NCI-H510A treated with DMSO at 0.1 percent for 48 hours (cell line): ENCODE measurements around the gene TRERF1.

Source experiments
- DNase-seq: peaks from one replicate; lab custom pipeline; 2025; lab: John Stamatoyannopoulos, UW

TRERF1 gene

DNA sequence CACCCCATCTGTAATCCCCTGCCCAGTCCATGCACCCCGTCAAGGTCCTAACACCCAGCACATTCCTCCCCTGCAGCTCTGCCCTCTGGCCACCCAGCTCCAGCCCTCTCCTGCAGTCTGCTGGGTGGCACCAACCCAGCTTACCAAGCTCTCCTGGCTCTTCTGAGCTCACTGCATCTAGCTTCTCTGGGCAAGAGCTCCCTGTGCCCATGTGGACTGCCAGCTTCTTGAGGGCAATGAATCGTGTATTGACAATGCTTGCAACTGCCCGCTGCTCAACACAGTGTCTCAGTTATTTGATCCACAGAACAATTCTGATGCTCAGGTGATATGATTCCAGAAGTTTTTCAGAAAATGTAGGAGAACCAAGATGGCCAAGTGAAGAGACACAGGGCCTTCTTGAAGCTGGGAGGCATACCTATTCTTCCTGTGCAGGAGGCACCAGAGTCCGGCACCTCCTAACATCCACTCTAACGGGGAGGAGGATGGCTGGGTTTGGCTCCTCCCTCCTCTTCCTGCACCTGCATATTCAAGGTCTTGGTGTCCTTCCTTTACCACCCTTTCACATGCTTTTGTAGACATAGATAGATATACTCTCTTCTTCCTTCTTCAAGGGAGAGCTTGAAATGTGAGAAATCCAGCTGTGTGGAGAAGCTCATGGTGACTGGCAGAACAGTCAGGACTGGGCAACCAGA, 85.6 kb downstream of the TRERF1 start:
- peak; percentile 3 for DNase-seq

DNA sequence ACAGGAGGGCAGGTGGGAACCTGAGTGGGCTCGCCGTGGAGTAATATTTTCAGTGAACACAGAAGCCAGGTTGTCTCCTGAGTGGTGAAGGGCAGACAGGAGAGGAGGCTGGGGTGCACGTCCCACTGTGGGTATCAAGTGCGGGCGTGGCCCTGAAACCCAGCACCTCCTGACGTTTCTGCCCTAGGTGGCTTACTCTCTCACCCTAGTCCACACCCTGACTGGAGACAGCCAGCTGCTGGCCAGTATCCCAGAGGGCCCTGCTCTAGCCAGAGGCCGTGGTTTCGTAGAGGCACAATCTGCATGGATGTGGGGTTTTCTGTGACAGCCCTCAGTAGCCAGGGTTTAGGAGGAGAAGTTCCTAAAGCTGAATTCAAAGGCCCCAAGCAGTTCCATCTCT, 86.7 kb downstream of the TRERF1 start:
- no peak for DNase-seq

- no peak for DNase-seq
These were observed 87.5 kb downstream of the TRERF1 start for GRCh38 chr6:42363926-42364849.

DNA sequence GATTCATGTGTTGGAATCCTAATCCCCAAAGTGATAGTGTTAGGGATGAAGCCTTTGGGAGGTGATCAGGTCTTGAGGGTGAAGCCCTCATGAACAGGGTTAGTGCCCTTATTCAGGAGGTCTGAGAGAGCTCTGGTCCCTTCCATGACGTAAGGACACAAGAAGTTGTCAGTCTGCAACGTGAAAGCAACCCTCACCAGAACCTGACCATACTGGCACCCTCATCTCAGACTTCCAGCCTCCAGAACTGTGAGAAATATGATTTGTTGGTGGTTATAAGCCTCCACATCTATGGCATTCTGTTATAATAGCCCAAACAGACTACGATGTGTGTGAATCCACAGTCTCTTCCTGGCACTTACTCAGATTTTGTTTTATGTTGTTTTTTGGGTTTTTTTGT, 90.7 kb downstream of the TRERF1 start:
- DNase-seq, result no peak

DNA sequence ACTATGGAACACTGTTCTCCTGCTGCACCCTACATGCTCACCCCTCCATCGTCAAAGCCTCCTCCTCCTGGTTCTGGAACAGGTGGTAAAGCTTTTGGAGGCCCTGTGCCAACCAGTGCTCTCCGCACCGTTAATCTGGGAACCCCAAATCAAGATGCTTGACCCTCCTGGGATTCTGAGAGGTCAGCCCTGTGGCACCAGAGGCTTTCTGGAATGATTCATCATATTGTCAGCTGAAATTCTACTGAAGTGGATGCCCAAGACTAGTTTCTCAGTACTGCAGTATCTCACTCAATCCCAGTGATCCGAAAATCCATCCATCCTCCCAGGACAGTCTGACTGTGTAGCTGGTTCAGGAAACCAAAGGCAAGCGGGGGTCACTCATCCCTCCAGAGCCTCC, 92.7 kb downstream of the TRERF1 start:
- DNase-seq, result no peak

DNA sequence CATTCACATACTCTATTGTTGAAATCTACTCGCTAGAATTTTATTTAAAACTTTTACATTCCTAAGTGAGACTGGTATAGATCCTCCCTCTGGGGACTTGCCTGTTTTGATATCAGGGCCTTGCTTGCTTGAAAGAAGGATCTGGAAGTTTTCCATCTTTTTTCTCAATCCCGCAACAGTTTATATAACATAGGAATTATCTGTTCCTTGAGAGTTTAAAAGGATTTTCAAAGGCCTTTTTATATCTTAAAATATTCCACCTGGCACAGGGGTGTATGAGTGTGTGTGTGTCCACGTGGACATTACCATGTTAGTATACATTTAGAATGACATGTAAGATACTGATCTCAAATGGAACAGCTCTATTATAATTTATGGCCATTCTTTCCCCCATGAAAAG, 96.3 kb downstream of the TRERF1 start:
- no peak for DNase-seq

GRCh38 chr6:42354702-42355101, 97.0 kb downstream of the TRERF1 start:
- no peak for DNase-seq

DNA sequence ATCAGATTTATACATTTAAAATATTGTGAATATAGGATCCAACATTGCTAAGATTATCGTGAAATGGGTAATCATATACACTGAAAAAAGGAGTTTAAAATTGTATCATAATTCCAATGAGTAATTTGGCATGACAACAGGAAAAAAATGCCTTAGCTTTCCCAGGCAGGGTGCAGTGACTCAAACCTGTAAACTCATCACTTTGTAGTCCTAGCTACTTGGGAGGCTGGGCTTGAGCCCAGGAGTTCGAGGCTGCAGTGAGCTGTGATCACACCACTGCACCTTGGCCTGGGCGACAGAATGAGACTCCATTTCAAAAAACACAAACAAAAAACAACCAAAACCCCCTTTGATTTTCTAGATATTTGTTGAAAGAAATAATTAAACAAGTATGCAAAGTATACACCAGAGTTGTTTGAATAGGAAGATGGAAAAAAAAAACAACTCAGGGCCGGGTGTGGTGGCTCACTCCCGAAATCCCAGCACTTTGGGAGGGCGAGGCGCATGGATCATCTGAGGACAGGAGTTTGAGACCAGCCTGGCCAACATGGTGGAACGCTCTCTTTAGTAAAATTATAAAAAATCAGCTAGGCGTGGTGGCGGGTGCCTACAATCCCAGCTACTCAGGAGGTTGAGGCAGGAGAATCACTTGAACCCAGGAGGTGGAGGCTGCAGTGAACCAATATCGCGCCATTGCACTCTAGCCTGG, 98.7 kb downstream of the TRERF1 start:
- no peak for DNase-seq

DNA sequence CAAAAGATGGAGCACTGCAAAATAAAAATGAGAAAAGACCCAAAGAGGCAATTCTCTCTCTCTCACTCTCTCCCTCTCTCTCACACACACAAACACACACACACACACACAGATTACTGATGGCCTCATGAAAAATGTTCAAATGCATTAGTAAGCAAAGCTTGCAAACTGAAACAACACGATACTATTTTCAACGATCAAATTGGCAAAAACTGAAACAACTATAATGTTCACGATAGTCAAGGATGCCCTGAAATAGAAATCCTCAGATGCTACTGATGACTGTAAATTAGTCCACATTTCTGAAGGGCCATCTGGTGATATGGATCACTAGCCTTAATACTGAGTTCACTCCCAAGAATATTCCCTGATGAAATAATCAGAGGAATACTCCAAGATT, 100.8 kb downstream of the TRERF1 start:
- no peak for DNase-seq

DNA sequence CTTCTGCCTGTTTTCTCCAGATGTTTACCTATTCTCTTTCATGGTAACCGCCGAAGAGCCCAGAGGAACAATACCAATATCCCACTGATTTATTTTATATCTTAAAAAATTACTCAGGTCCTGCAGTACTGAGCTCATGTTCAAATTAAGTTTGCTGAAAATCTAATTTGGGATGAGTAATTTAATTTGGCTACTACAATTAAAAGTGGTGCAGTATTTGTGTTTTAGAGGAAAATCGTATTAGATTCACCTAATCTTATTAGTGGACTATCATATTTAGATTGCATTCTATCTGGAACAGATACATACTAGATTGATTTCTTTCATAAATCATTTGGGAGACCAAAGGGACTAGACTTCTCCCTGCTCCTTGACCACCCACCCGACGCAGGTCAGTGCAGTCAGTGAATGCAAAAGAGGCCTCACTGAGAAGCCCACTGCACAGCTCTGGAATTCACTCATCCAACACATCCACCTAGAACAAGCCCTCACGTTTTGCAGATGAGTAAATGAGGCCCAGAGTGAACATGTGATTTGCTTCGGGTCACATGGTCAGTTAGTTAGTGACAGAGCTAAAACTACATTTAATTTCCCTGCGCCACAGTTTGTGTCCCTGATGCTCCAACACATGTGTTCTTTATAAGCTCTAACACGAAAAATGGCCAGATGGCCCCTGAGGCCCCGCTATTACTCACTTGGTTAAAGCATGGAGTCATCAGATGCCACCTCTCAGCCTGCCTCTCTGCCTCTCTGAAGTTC, 101.8 kb downstream of the TRERF1 start:
- DNase-seq, result no peak

GRCh38 chr6:42347456-42347855, 104.3 kb downstream of the TRERF1 start:
- no peak for DNase-seq

- no peak for DNase-seq
These were observed 105.9 kb downstream of the TRERF1 start for GRCh38 chr6:42345696-42346416.

DNA sequence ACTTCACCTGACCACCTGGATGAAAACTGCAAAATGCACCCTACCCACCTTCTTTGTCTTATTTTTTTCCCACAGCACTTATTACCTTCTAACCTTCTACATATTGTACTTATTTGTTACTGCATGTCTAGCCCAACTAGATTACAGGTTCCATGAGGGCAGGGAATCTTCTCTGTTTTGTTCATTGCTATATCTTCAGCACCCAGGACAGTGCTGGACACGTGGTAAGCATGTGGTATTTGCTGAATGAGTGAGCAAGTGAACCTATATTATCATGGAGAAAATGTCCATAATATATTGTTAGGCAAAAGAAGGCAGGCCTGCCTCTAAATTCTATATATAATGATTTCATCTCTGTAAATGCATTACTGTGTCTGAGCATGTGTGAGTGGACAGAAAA, 107.0 kb downstream of the TRERF1 start:
- no peak for DNase-seq

DNA sequence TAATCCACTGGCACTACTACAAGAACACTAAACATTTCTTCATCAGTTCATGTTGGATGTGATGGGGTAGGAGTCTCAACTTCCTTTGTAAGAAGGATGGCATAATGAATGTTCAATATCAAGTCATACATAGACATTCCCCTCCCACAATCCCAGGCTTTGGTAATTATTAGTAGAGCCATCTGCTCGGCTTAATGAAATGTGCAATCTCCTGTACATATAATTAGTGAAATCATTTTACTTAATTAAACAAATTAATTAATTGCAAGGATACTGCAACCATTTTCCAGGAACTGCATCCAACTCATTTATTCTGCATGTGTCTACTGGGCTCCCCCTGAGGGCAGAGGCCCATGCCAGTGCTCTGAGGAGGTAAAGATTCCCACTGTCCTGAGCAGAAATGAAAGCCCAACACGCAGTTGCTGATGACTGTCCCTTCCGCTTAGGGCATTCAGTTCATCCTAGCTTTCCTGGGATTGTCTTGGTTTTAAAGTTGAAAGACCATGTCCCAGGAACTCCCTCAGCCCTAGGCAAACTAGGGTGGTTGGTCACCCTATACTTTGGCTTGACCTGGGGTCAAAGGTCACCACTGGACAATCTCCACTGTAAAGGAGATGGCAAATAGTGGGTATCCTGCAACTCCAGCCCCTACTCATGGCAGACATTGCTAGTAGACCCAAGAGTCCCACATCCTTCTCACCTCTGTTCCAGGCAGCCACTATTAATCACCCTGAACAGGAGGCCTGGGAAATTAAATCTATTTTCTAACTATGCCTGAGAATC, 109.8 kb downstream of the TRERF1 start:
- DNase-seq, result no peak

DNA sequence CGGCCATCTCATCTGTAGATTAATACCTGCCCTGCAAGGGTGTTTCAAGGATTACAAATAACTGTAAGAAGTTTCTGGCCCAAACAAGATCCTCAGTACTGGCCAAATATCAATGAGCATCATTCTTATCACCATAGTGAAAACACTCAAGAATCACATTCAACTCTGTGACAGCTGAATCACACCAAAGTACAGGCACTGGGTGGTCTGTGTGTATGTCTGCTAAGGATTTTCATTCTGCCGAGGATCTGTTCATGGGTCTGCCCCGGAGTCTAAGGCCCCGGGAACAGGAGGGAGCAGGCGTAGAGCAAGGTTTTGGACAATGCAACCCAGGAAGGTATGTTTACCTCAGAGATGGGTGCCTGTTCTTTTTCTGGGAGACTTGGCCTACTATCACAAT, 110.5 kb downstream of the TRERF1 start:
- no peak for DNase-seq

- no peak for DNase-seq
These were observed 111.2 kb downstream of the TRERF1 start for GRCh38 chr6:42340511-42340910.

GRCh38 chr6:42339991-42340401, 111.7 kb downstream of the TRERF1 start:
- DNase-seq, result no peak

DNA sequence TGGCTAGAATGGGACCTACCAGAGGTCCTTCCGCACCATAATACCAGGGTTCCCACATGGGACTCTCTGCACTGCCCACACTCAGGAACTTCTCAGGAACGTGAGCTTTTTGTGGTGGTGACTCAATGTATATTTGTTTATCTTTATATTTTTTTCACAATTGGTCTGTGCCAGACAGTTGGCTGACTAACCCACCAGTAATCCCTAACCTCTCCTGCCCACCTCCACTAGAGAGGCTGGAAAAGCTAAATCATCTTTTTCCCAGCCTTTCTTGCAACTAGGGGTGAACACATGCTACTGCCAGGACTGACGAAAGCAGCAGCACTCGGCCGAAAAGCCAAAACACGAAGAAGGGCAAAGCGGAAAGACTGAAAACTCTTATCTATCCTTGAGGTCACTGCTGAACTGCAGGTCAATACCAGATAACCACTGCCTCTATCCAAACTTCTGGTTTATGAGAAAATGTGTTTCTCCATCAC, 112.9 kb downstream of the TRERF1 start:
- DNase-seq, result no peak

DNA sequence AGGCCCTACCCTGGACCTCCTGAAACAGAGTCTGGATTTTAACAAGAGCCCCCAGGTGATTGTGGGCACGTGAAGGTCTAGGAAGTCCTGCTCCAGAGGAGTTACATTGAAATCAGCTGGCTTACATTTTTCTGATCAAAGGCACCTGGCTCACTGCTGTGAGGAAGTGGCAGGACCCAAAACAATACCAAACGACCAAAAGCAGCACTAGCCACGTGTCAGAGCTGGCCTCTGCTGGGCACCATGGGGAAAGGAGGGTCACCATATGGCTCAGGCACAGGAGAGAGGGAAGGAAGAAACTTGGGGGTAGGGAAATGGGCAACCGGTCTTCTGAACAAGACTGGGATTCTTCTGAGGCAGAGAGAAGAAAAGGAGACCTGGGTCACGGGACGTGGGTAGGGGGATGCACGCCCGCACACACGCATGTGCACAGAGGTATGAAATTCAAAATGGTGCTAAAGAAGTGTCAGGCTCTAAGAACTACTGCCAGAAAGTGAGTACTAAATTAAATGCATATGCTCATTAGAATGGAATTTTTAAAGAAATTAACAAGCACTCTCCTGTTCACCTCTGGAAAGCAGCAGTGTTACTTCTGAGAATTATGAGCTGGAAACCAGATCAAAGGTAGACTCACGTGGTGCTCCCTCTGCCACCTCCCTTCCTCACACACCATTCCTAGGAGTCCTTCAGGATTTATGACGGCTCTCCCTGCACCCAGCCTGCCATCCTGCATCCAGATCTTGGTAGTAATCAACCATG, 113.6 kb downstream of the TRERF1 start:
- no peak for DNase-seq

GRCh38 chr6:42336431-42336830, 115.3 kb downstream of the TRERF1 start:
- no peak for DNase-seq
